Stimulated activated CD8-positive, alpha-beta memory T cell treated with anti-CD3 and anti-CD28 coated beads, Interleukin-15, amount 100 ng/mL, for 1 hour (primary cell): ENCODE data around the gene ARHGEF3.
A peak's percentile ranks its signal among the peaks of the same experiment; 100 is the strongest.

ENCODE experiments used
- DNase-seq: peaks from one replicate; pipeline ENCODE4 v3.0.0-alpha.2; 2020; ENCODE audit warnings: low read depth

The ARHGEF3 gene

GRCh38 chr3:56682462-56683121, 119.2 kb downstream of the ARHGEF3 start:
- DNase-seq, result peak; percentile 48

GRCh38 chr3:56681984-56682461, 119.7 kb downstream of the ARHGEF3 start:
- DNase-seq, result no peak

GRCh38 chr3:56680054-56680580, 121.6 kb downstream of the ARHGEF3 start:
- DNase-seq, result no peak
